Kidney glomerular epithelial cell (primary cell): ENCODE results near the gene PI4KB.

ENCODE experiments used
- DNase-seq: peaks from one replicate; lab custom pipeline; 2025; lab: John Stamatoyannopoulos, UW

Gene PI4KB

DNA sequence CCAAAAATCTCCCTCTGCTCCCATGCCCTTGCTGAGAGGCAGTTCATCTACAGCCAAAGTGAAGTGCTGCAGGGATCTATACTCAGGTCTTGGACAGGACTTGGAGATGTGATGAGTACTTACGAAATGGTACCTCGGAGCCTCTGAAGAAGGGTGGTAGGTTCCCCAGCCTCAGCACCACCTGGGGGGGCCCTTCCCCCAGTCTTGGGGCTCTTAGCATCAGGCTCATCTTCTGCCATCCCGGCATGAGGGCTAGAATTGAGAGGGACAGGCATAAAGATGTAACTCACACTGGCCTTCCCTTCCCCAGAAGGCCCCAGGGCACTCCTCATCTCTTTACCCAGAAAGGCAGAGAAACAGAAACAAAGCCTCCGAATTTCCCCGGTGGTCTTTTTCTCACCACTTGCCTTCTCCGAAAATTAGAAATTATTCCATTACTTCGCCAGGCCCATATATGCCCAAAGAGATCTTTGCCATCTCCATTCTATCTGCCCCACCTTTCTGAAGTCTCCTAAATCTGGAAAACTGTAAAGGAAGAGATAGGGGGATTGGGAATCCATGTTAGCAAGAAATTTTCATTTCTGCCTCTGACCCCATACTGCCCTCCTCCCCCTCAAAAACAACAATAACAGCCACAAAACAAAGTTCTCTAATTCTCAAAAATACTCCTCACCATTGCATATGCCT is 19.0 kb upstream of the PI4KB start:
- DNase-seq = no peak

DNA sequence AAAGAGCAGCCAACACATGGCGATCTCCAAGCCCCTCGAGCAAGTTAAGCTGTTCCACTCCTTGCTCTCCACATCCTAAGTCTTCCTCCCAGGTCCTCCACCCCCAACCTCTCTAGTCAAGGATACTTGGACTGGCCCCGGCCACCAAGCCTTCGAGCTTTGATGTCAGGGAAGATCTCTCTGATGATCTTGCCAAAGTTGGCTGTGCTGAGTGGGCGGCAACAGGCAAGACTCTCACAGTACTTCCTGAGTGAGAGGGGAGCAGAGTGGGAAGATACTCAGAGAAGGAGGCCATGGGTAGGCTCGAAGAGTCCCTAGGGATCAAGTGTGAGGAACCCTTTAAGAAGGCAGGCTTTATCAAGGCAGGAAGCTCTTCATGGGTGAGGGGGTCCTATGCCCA is 17.1 kb upstream of the PI4KB start:
- DNase-seq = no peak

GRCh38 chr1:151343587-151343986 is 16.4 kb upstream of the PI4KB start:
- DNase-seq = no peak

DNA sequence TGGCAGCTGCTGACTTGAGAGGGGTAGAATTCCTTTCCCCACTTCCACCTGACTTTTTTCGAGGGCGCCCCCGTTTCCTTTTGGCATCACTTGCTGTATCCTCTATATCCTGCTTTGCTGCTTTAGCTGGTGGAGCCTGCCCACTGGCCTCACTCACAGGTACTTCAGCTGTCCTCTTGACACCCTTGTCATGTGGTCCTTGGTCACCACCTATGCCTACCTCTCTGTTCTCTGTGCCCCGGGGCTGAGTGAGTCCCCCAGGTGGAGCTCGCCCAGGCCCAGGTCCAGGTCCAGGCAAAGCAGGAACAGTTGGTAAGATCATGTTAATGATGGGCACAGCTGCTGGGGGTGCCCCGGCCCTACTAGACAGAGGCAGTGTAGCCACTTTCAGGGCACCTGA is 15.4 kb upstream of the PI4KB start:
- no peak for DNase-seq

DNA sequence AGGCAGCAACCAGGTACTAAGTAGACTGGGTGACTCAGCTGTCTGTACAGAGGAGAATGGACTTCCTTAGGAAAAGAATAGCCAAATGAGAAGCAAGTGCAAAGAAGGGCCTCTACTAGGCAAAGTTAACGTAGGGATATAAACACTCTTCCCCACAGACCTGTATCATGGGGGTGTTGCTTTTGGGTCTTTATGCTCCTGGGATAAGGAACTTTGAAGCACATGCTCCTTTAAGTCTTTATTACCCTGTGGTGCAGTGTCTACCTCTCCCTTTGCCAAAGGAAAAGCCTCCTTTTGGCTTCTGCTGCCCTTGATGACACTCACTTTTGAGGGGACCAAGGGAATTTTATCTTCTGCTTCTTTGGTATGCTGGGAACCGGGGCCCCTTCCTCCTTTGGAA is 14.8 kb upstream of the PI4KB start:
- DNase-seq = no peak

DNA sequence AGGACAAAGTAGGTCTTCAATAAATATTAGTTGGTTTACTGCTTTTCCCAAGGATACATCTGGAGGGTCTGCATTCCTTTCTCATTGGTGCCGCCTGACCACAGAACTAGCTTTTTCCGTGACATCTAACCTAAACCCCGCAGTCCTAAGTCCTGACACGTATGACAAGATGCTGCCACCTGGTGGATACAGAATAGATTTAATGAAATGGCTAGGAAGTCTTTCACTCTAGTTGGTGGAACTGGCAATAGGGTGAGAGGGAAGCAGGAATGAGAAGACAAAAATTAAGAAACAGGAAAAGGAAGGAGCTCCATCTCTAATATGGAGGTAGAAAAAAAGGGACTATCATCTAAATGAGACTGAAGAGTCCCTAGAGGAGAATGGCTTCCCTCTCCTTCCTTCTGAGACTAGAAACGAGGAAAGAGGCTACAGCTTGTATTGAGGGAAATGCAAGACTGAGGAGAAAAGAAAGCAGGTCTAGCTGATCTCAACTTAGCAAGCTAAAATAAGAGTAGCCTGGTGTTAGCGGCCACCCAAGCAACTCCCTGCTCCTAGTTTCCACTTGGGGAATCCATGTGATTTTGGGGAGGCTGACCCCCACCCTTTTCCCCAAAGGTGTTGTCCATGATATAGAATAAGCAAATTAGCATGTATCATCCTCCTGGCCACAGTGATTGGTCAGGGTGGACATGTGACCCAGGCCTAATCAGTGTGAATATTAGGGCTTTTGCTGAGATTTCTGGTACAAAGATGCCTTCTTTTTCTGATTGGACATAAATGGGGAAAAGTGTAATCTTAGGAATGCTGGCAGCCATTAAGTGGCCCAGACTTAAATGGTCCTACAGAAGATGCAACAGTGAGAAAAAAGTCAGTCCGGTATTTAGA is 13.9 kb upstream of the PI4KB start:
- DNase-seq = peak; percentile 71

DNA sequence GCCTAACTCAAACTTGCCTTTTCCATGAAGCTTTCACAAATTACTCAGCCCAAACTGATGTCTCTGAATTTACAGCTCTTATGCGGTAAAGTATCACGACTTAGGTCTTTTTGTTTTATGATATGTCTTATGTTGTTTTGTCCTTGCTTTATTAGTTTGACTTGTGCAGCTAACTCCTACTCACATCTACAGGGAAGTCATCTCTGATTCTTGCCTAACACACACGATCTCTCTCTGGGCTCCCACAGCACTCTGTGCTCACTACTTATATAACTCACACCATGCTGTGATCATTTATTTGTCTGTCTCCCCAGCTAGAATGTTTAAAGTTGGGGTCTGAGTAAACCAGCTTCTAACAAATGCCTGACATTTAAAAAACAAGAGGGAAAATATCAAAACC is 9.3 kb upstream of the PI4KB start:
- no peak for DNase-seq

GRCh38 chr1:151334822-151335221 is 7.6 kb upstream of the PI4KB start:
- no peak for DNase-seq

- DNase-seq = no peak
Measured at GRCh38 chr1:151327903-151328674, 873 bp upstream of the PI4KB start.

DNA sequence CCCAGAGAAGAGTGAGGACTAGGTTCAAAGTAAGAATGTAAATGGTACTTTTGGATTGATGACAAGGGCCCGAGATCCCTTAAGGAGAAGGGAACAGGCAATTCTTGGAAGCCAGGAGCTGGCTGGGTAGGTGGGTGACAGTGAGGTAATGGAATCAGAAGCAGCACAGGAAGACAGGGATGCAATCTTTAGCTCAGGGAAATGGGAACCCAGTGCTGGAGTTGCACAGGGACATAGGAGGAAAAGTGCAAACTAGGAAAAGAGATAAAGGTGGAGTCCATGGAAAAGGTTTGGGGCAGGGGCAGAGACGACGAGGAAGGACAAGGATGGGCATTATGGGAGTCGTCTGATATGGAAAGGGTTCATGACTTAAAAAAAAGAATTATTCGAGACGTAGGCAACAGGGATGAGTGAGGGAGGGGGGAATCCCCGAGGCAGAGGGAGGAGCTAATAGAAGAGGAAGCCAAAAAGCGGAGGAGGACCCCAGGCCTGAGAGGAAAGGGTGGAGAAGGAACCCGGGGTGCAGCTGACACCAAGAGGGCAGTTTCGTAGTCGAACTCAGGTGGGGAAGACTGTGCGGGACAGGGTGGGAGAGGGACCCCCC is 495 bp downstream of the PI4KB start:
- peak; percentile 52 for DNase-seq

DNA sequence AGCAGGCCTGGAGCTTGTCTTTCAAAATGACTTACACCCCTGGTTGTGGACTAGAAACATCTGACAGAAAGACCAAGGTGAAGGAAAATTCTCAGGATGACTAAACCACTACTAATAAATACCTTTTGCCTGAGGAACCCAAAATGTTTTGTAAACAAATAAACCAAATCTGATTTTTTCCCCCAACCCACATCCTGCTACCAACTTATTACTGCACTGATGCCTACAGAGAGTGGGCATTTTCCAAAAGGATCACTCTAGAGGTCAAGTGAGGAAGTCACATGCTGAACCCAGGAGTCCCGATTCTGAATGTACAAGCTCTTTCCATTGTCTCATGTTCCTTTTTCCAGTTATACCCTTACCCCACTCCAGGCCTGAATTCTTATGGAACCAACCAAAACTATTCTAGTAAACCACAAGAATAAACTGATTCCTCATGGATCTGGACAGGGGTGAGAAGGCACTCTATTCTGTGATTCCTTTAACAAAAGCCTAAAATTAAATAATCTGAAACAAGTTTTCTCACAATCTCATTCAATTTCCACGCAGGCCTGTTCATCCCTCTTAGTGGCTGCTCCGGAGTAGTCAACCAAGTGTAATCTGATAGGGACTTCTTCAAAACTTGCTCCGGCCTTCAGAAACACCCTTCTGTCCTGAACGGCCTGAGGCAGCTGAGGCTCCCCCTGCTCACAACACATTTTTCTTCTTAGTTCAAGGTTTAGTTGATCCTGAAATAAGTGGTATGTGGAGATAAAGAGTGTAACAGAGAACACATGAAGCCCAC is 1.4 kb downstream of the PI4KB start:
- DNase-seq = no peak

GRCh38 chr1:151325231-151325630 is 2.0 kb downstream of the PI4KB start:
- no peak for DNase-seq

DNA sequence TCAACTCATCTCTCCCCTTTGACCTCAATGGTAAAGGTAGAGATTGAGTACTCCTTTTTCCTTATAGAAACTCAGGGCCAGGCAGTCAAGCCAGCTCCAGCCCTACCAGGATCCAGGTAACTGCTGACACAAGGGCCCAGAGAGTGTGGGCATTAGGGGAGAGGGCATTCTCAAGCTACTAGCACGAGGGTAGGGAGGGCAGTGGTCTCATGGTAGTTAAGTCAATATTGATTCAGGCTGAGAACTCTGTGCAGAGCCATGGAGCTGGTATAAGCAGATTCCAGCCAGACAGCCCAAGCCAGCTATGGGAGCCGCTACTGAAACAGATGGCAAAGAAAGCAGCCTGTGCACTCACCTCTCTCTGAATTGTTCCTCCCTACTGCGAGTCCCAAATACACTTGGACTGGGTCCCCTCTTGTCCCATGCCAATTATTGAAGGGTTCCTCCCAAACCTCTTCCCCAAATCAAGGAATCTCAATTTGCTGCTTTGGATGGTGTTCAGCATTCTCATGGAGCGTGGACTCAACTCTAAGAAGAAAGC is 2.8 kb downstream of the PI4KB start:
- DNase-seq = no peak

DNA sequence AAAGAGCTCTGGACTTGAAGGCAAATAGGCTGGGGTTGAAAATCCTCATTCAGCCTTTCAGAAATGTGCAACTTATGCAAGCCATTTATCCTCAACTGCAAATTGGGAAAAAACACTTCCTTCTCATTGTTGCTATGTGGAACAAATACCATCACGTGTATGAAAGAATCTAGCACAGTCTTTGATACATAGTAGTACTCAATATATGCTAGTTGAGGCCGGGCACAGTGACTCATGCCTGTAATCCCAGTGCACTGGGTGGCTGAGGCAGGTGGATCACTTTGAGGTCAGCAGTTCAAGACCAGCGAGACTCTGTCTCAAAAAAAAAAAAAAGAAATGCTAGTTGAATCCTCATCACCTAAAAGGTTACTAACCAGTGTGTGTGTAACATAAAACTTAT is 8.2 kb downstream of the PI4KB start:
- no peak for DNase-seq

- no peak for DNase-seq
Measured at GRCh38 chr1:151315565-151316235, 11.5 kb downstream of the PI4KB start.

GRCh38 chr1:151314137-151314875 is 12.9 kb downstream of the PI4KB start:
- DNase-seq = peak; percentile 14

- no peak for DNase-seq
Measured at GRCh38 chr1:151313501-151313900, 13.7 kb downstream of the PI4KB start.

GRCh38 chr1:151312826-151313225 is 14.4 kb downstream of the PI4KB start:
- no peak for DNase-seq

GRCh38 chr1:151312411-151312810 is 14.8 kb downstream of the PI4KB start:
- DNase-seq = peak; percentile 50
